OCI-M1 (cell line): ENCODE data around the gene PLA2G5.
A peak's percentile ranks its signal among the peaks of the same experiment; 100 is the strongest.

Experiments used
- DNase-seq: peaks from one replicate; lab custom pipeline; 2025; lab: John Stamatoyannopoulos, UW

Gene PLA2G5

GRCh38 chr1:20068722-20069121 is 1.3 kb upstream of the PLA2G5 start:
- no peak for DNase-seq

- DNase-seq = no peak
Measured at GRCh38 chr1:20070357-20070756, 363 bp downstream of the PLA2G5 start.

DNA sequence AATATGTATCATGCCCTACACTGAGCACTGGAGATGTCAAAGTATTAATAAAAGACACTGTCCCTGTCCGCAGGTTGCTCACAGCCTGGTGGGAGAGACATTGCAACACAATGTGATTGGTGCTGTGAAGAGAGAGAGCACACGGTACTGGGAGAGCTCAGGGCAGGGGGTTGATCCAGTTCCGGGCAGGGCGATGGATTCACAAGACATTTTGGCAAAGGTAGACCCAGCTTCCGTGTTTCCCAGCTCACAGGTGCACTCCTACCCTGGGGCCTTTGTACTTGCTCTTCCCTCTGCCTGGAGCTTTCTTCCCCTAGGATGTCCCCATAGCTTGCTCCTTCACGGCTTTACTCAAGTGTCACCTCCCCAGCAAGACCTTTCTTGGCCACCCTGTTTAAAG is 1.4 kb downstream of the PLA2G5 start:
- no peak for DNase-seq

- DNase-seq = no peak
Measured at GRCh38 chr1:20072771-20073170, 2.8 kb downstream of the PLA2G5 start.

DNA sequence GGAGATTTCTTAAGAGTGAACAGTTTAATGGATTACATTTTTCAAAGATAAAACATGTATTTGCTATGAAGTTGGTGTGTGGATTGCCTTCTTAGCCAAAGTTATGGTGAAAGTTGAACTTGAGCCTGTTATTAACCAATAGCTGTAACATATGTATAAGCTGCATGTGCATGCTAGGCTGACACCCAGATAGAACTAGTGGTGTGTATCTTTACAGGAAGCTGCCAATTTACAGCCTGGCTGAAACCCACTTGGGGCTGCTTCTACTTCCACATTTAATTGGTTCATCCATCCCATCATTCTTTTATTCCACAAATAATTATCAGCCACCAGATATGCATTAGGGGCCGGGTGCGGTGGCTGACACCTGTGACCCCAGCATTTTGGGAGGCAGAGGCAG is 3.3 kb downstream of the PLA2G5 start:
- no peak for DNase-seq

DNA sequence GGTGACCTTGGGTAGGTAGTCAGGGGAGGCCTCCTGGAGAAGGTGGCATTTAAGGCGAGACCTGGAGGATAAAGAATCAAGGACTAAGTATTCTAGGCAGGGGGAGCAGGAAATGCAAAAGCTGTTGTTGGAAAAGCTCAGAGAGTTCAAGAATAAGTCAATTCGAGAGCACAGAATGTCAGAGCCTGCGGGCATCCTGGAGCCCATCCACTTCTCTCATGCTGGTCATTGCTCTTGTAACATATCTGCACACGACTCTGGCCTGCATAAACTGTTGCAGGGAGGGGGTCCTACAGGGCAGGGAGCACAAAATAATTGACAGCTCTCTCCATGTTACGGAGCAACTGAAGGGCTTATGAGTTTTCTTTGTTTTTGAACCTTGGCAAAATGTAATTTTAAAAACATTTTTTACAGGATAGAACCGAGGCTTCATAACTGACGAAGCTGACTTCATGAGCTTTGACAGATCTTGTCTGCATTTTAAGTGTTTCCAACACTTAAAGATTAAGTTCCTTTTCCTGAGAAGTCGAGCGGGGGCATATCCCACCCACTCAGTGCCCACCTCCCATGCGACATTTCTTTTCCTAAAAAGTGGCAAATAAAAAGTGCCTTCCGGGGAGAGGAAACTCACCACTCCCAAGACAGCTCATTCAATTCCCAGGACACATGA is 4.2 kb downstream of the PLA2G5 start:
- no peak for DNase-seq

GRCh38 chr1:20074725-20075171 is 4.8 kb downstream of the PLA2G5 start:
- DNase-seq = no peak

GRCh38 chr1:20075345-20075744 is 5.4 kb downstream of the PLA2G5 start:
- DNase-seq = no peak

DNA sequence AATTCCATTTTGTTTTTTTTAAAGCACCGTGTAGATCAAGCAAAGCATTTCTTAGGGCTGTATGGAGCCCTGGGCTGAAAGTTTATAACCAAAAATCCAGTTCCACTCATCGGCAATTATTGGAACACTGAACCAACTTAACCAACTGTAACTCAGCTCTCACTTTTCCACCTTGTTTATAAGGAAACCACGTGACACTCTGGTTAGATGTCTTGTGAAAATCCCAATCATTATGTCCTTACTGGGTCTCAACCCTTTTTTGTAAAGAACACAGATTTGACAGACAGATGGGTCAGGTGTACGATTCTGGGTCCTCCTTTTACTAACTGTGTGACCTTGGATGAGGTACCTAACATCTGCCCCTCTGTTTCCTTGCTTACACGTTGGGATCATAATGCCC is 6.2 kb downstream of the PLA2G5 start:
- no peak for DNase-seq

DNA sequence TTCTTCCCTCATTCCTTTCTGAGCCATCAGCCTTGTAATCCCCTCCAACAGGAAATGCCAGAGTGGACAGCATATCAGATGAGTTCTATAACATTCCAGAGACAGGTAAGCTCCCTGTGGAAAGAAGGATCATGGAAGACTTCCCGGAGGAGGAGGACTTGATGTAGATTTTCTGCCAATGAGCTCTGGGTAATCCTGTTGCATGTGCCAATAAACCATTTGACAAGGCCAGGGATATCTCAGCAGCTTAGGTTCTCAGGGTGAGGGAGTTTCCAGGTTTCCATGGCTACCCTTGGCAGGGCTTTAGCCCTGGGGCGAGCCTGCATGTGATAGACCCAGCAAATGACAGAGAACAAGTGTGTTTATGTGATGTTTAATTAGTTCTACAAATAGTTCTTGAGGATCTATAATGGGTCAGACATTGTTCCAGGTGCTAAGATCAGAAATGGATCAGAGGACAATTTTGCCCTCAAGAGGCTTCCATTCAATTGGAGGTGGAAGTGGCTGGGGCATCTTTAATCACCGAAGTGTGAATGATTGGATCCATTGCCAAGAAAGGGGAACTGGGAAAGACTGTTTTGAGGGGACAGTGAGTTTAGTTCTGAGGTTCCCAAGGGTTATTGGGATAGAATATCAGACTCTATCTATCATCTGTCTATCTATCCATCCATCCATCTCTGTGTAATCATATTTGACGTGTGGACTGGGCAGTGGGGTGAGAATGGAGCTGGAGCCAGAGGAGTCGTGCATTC is 6.9 kb downstream of the PLA2G5 start:
- no peak for DNase-seq

DNA sequence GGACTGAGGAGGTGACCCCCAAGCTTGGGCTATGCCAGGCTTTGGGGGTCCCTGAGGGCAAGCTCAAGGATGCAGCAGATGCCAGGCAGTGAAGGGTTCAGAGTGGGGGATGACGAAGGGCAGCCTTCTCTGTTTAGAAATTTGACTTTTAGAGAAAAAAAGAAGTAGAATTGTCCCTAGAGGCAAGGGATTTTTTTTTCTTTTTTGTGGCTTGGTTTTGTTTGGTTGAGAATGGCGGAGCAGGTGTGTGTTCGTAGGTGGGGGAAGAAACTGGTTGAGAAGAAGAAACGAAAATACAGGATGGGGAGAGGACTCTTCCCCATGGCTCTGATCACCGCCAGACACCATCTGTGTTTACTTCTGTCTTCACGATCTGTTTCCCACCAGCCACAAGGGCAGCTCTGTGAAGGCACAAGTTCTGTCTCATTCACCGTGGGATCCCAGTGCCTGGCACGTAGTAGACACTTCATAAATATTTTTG is 8.2 kb downstream of the PLA2G5 start:
- DNase-seq = no peak

GRCh38 chr1:20078711-20079110 is 8.7 kb downstream of the PLA2G5 start:
- no peak for DNase-seq

GRCh38 chr1:20079661-20080305 is 9.8 kb downstream of the PLA2G5 start:
- no peak for DNase-seq

- peak; percentile 4 for DNase-seq
Measured at GRCh38 chr1:20080441-20081352, 10.7 kb downstream of the PLA2G5 start.

DNA sequence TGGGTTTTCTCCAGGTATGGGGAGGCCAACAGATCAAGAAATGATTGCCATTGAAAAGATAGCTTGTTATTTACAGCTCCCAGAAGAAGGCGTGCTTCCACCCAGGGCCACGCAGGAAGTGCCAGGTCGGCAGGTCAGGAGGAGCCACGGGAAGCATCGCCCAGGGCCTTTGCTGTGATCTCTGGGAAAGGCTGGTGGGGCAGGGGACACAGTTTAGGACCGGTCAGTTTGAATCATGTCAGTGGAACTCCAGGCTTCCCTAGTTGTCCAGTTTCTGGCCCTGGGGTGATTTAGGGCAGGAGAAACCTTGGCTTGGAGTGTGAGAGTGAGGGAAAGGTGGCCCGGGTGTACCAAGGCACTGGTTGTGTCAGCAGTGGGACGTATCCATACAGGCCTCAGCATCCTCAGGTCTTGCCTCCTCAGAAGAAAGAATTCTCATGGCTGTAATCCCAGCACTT is 11.4 kb downstream of the PLA2G5 start:
- DNase-seq = no peak

GRCh38 chr1:20082772-20083171 is 12.8 kb downstream of the PLA2G5 start:
- no peak for DNase-seq

DNA sequence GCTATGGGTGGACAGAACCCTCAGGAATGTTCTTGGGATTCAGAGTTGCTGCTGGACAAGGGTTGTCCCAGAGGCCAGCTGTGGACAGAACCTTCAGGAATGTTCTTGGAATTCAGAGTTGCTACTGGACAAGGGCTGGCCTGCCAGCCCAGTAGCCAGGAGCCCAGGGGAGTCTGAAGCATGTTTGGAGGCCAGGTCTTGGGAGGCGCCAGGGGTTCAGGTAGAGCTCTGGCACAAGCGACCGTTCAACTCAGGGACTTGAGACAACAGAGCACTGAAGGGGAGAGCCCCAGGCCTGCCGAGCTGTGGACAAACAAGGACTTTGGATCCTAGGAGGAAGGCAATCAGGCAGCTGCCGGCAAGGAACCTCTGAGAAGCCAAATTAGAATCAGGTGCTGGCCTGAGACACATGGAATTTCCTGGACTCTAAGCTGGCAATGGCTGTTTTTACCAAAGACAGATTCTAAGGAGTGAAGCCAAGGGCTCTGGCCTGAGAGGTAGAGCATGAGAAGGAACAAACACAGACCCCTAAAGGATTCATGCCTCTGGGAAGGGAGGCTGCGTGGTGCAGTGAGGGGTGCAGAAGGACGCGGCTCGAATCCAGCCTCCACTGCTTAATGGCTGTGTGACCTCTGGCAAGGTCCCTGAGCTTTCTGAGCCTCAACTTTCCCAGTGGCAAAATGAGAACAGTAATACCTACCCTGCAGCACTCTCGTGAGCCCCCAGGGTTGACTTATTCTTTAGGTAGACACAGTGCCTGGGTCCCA is 13.4 kb downstream of the PLA2G5 start:
- no peak for DNase-seq

GRCh38 chr1:20086800-20087199 is 16.8 kb downstream of the PLA2G5 start:
- no peak for DNase-seq

DNA sequence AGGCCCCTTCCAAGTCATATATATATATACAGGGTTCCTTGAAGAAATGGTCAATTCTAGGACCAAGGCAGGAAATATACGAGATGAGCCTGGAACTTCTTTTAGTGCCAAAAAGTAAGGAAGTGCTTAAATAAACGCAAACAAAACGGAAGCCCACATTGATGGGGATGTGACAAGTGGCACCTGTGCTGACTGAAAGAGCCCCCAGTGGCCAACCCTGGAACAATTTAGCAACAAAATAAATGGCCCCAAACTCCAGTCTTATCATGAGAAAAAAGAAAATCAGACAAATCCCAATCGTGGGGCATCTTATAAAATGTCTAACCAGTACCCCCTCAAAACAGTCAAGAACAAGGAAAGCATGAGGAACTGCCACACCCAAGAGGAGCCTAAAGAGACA is 17.7 kb downstream of the PLA2G5 start:
- DNase-seq = peak; percentile 8

- no peak for DNase-seq
Measured at GRCh38 chr1:20089328-20090077, 19.5 kb downstream of the PLA2G5 start.
